Activated T-cell treated with anti-CD3 and anti-CD28 coated beads for 4 hours (primary cell): ENCODE data around the gene DNAI2.

Experiments
- DNase-seq: peaks from one replicate; pipeline ENCODE4 v3.0.0-alpha.2; 2020

Gene DNAI2

GRCh38 chr17:74343526-74344284, 69.7 kb downstream of the DNAI2 start:
- DNase-seq: no peak

DNA sequence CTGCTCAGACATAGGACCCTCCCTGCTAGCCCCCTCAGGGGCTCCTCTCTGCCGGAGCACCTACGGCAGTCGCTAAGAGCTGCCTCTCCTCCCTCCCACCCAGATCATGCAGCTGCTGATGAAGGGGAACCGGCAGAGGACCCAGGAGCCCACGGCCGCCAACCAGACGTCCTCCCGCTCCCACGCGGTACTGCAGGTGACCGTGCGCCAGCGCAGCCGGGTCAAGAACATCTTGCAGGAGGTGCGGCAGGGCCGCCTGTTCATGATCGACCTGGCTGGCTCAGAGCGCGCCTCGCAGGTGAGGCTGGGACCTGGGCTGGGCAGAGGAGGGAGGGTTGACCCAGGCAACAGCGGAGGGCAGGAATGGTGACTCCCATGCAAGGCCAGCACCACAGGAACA, 70.6 kb downstream of the DNAI2 start:
- no peak for DNase-seq

GRCh38 chr17:74345433-74346241, 71.6 kb downstream of the DNAI2 start:
- no peak for DNase-seq

- no peak for DNase-seq
Measured at GRCh38 chr17:74347646-74348045, 73.6 kb downstream of the DNAI2 start.

DNA sequence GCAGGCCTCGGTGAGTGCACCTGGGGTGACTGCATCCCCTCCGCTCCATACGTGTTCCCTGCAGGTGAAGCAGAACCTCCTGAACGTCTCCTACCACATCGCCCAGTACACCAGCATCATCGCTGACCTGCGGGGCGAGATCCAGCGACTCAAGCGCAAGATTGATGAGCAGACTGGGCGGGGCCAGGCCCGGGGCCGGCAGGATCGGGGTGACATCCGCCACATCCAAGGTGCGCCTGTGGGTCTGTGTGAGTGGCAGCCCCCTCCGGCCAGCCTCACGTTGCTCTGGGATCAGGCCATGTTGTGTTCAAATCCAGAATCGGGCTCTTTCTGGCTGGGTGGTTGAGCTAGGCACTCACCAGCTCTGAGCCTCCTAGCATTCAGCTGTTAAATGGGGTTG, 75.1 kb downstream of the DNAI2 start:
- no peak for DNase-seq

- DNase-seq: no peak
Measured at GRCh38 chr17:74350486-74350885, 76.5 kb downstream of the DNAI2 start.

- DNase-seq: no peak
Measured at GRCh38 chr17:74351552-74352210, 77.6 kb downstream of the DNAI2 start.

GRCh38 chr17:74353446-74354060, 79.5 kb downstream of the DNAI2 start:
- DNase-seq: no peak

DNA sequence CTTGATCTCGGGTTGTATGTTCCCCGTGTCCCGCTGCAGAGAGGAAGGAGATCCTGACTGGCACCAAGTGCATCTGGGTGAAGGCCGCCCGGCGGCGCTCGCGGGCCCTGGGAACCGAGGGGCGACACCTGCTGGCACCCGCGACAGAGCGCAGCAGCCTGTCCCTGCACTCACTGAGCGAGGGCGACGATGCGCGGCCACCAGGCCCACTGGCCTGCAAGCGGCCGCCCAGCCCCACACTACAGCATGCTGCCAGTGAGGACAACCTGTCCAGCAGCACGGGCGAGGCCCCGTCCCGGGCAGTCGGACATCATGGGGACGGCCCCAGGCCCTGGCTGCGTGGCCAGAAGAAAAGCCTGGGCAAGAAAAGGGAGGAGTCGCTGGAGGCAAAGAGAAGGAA, 80.1 kb downstream of the DNAI2 start:
- no peak for DNase-seq

DNA sequence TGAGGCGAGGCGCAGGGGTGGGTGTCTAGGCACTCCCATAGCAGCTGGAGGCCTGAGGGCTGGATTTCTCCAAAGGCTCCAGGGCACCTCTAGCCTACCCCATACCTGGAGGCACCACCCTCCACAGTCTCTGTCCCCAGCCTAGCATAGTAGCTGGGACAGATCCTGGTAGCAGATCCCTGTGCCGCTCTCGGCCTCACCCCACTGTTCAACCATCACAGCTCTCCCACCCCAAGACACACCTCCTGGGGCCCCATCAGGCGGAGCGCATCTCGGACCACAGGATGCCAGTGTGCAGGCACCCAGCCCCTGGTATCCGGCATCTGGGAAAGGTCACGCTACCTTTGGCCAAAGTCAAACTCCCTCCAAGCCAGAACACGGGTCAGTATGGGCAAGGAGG, 80.5 kb downstream of the DNAI2 start:
- DNase-seq: no peak

GRCh38 chr17:74355065-74355464, 81.0 kb downstream of the DNAI2 start:
- DNase-seq: no peak

GRCh38 chr17:74356646-74357465, 82.8 kb downstream of the DNAI2 start:
- DNase-seq: no peak

DNA sequence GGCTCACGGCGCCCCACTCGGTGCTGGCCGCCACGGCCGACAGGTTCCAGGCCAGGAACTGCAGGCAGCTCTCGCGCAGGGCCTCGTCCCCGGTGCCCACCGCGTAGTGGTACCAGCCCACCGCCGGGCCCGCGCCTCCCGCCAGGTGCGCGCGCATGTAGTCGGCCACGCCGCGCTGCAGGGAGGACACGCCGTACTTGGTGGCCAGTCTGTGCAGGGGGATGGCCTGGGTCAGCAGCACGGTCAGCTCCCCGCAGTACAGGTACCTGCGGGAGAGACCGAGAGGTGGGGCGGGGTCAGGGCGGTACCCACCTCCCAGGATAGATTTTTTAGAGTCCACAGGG, 83.4 kb downstream of the DNAI2 start:
- no peak for DNase-seq

DNA sequence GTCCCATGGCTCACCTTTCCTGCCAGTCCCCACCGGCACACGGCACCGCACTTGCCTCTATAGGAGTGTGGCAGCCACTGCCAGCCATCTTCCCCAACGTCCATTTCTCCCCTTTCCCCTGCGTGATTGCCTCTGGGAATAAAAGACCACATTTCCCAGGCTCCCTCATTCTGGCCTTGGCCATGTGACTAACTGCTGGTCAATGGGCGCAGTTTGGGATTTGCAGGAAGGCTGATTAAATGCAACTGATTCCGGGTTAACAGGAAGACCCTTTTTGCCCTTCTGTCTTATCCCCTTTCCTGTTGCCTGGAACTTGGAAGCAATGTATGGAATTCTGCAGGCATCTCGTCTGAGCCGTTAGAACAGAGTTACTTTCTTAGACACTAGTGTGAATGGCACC, 84.7 kb downstream of the DNAI2 start:
- no peak for DNase-seq

DNA sequence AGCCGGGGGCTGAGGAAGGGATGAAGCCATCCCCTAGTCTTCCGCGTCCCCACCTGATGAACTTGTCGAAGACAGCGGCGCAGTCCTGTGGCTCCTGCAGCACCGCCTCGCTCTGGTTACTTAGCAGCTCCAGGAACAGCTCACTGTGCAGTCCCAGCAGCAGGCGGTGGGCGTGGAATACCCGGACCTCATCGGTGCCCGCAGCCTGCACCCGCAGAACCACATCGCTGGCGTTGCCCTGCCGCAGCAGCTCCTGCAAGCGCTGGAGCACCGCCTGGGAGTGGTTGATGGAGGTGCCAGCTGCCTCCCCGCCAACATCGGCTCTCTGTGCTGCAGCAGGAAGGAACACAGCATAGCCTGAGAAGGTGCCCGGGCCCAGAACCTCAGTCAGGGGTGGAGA, 85.9 kb downstream of the DNAI2 start:
- no peak for DNase-seq

DNA sequence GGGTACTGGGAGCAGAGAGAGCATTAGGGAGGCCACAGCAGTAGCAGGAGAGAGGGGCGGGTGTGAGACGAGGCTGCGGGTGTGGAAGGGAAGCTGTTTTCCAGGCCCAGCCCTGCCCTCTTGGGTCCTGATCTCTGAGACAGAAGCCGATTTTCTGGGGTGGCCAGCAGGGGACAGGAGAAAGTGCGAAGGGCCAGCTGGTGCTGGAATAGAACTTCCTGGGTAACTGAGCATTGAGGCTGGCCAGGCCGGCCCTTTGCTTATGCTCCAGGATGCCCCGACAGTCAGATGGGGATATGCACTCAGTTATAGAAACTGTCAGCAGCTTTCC, 86.8 kb downstream of the DNAI2 start:
- no peak for DNase-seq

- DNase-seq: no peak
Measured at GRCh38 chr17:74361230-74362068, 87.4 kb downstream of the DNAI2 start, which contains the start of gene BTBD17. TSS of gene BTBD17 (minus strand) at chr17:74361868. CDS start at chr17:74361819, 49 bp downstream.

- no peak for DNase-seq
Measured at GRCh38 chr17:74362069-74362405, 88.0 kb downstream of the DNAI2 start.

DNA sequence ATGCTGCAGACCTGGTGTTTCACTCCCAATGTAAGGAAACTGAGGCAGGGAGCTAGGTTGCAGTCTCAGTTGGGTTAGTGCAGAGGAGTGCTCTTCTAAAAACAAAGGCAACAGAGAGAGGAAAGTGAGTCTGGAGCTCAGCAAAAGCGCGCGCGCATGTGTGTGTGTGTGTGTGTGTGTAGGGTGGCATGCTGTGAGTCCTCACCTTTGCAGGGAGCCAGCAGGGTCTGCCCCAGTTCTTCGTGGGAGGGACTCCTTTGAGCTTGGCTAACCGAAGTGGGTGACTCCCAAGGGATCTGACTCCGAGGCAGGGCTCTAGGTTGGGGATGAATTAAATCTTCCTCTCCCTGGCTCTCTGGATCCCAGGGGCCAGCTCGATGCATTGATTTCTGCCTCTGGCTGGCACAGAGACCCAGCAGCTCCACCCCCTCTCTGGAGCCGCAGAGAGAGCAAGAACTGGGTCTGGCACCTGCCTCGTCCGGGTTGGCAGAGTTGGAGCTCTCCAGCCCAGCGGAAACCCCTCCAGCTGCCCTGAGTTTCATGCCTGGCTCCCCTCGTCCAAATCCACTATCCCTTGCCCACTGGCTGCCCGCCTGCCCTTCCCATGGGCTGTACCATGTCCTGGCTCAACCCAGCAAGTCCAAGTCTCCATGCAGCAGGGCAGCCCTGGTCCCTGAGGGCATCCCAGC, 88.9 kb downstream of the DNAI2 start:
- DNase-seq: no peak
